Measurements from ENCODE around the gene ACP2. TPM values are rescaled to one million over a fixed set of nuclear protein-coding genes. Genes with fewer than 3 reads are reported as not detected.

Gene ACP2
- total and polyA plus RNA-seq, 2 experiments from 2014 or later = 29.6 to 31.5 TPM

DNA sequence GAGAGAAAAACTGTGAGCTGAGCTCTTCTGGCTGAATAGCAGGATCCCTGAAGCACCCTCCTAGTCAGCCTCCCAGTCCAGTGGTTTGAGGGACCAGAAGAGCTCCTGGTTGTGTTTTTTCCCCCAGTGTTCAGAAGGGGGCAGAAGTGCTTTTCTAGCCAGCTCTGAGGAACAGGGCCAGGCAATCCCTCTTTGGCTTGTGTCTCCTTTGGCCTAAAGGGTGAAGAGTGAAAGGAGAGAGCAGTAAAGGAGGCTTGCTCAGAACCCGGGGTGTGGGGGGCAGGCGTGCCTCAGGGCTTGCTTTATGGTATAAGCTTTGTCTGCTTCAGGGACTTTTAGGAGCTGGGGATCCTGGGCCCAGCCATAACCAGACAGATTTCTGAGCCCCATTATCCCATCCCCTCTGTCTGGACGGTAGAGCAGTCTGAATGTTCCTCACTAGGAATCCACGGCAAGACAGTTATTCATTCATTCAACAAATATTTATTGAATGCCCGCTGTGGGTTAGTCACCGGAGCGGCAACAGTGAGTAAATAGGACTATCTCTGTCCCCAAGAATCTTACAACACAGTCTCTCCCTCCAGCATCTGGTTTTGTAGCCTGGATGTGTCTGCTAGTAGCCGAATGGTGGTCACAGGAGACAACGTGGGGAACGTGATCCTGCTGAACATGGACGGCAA is 14.5 kb downstream of the ACP2 start:
- no peaks in the 10 kb centered on the region for H3K79me2 ChIP-seq
- DNase-seq (ENCODE audit: low spot score) = peak; percentile 51
- H3K4me2 ChIP-seq = peak overlapping the region; percentile 41
- H3K9me2 ChIP-seq (replicated peaks; ENCODE audit: insufficient read depth) = no peaks in the 10 kb centered on the region
- no peaks in the 10 kb centered on the region for H3K27me3 ChIP-seq
- H3K4me1 ChIP-seq (ENCODE audit: insufficient read depth) = no peaks in the 10 kb centered on the region
- no peaks in the 10 kb centered on the region for H3K9me3 ChIP-seq (ENCODE audit: low read depth)
- no peak overlapping the region for H2AFZ ChIP-seq
- no peak for TF ChIP-seq EZH2 (IDR thresholded peaks at IDR 0.05; ENCODE audit: borderline replicate concordance)
- no peak for TF ChIP-seq EZH2phosphoT487 (IDR thresholded peaks at IDR 0.05; ENCODE audit: low read depth, severe bottlenecking, unreplicated experiment)
- peak; percentile 41 for TF ChIP-seq CTCF (IDR thresholded peaks at IDR 0.05; ENCODE audit: poor library complexity)
- no peaks in the 10 kb centered on the region for H4K20me1 ChIP-seq (ENCODE audit: insufficient read depth, poor library complexity, severe bottlenecking)
- no peak overlapping the region for H3K4me3 ChIP-seq
- peak overlapping the region; percentile 40 for H3K27ac ChIP-seq
- H3K36me3 ChIP-seq (replicated peaks; ENCODE audit: insufficient read depth, low read depth) = no peaks in the 10 kb centered on the region
- 66% methylated on average over 11 of the region's 11 CpGs for WGBS (ENCODE audit: low lambda C conversion rate, missing lambda C conversion rate)

- Histone ChIP-seq H3K27ac (peak overlapping the region; percentile 42), H2AFZ (no peak overlapping the region), H4K20me1 (ENCODE audit: insufficient read depth, poor library complexity, severe bottlenecking) (no peaks in the 10 kb centered on the region), H3K27me3 (no peaks in the 10 kb centered on the region), H3K4me1 (ENCODE audit: insufficient read depth) (no peaks in the 10 kb centered on the region), H3K9me2 (replicated peaks; ENCODE audit: insufficient read depth) (no peaks in the 10 kb centered on the region), H3K36me3 (replicated peaks; ENCODE audit: insufficient read depth, low read depth) (no peaks in the 10 kb centered on the region), H3K9me3 (ENCODE audit: low read depth) (no peaks in the 10 kb centered on the region), H3K79me2 (no peaks in the 10 kb centered on the region), H3K4me2 (no peak overlapping the region), H3K4me3 (no peak overlapping the region)
- WGBS (ENCODE audit: low lambda C conversion rate, missing lambda C conversion rate) = 88% methylated on average over 4 of the region's 4 CpGs
- TF ChIP-seq EZH2 (IDR thresholded peaks at IDR 0.05; ENCODE audit: borderline replicate concordance) (no peak), EZH2phosphoT487 (IDR thresholded peaks at IDR 0.05; ENCODE audit: low read depth, severe bottlenecking, unreplicated experiment) (no peak), CTCF (IDR thresholded peaks at IDR 0.05; ENCODE audit: poor library complexity) (no peak)
- peak; percentile 39 for DNase-seq (ENCODE audit: low spot score)
These were observed 15.6 kb downstream of the ACP2 start for GRCh38 chr11:47233051-47233450.

GRCh38 chr11:47229161-47229560 is 19.5 kb downstream of the ACP2 start:
- TF ChIP-seq EZH2 (IDR thresholded peaks at IDR 0.05; ENCODE audit: borderline replicate concordance) = no peak
- Histone ChIP-seq H2AFZ (no peak overlapping the region), H3K4me1 (ENCODE audit: insufficient read depth) (no peaks in the 10 kb centered on the region), H3K9me3 (ENCODE audit: low read depth) (no peaks in the 10 kb centered on the region), H3K4me2 (no peak overlapping the region), H3K36me3 (replicated peaks; ENCODE audit: insufficient read depth, low read depth) (no peaks in the 10 kb centered on the region), H3K9me2 (replicated peaks; ENCODE audit: insufficient read depth) (no peaks in the 10 kb centered on the region), H3K27me3 (no peaks in the 10 kb centered on the region), H3K27ac (no peak overlapping the region), H3K79me2 (no peaks in the 10 kb centered on the region), H4K20me1 (ENCODE audit: insufficient read depth, poor library complexity, severe bottlenecking) (no peaks in the 10 kb centered on the region), H3K4me3 (no peak overlapping the region)
- DNase-seq (ENCODE audit: low spot score) = no peak
- 96% methylated on average over 7 of the region's 8 CpGs for WGBS (ENCODE audit: low lambda C conversion rate, missing lambda C conversion rate)

GRCh38 chr11:47225552-47226400 is 22.8 kb downstream of the ACP2 start:
- no peaks in the 10 kb centered on the region for H3K9me2 ChIP-seq (replicated peaks; ENCODE audit: insufficient read depth)
- no peaks in the 10 kb centered on the region for H3K27me3 ChIP-seq
- no peak overlapping the region for H3K4me3 ChIP-seq
- no peaks in the 10 kb centered on the region for H3K9me3 ChIP-seq (ENCODE audit: low read depth)
- no peak for DNase-seq (ENCODE audit: low spot score)
- H3K36me3 ChIP-seq (replicated peaks; ENCODE audit: insufficient read depth, low read depth) = no peaks in the 10 kb centered on the region
- H3K79me2 ChIP-seq = no peaks in the 10 kb centered on the region
- H4K20me1 ChIP-seq (ENCODE audit: insufficient read depth, poor library complexity, severe bottlenecking) = no peaks in the 10 kb centered on the region
- no peak overlapping the region for H3K27ac ChIP-seq
- WGBS (ENCODE audit: low lambda C conversion rate, missing lambda C conversion rate) = 97% methylated on average over 6 of the region's 7 CpGs
- H3K4me1 ChIP-seq (ENCODE audit: insufficient read depth) = no peaks in the 10 kb centered on the region
- no peak for TF ChIP-seq EZH2phosphoT487 (IDR thresholded peaks at IDR 0.05; ENCODE audit: low read depth, severe bottlenecking, unreplicated experiment)
- no peak for TF ChIP-seq CTCF (IDR thresholded peaks at IDR 0.05; ENCODE audit: poor library complexity)
- no peak for TF ChIP-seq EZH2 (IDR thresholded peaks at IDR 0.05; ENCODE audit: borderline replicate concordance)
- H3K4me2 ChIP-seq = no peak overlapping the region
- H2AFZ ChIP-seq = no peak overlapping the region

All from hepatocyte (in vitro differentiated cells).